Measurements from ENCODE around the gene ZDHHC17. TPM values are rescaled to one million over a fixed set of nuclear protein-coding genes. Genes with fewer than 3 reads are reported as not detected.

The ZDHHC17 gene
- total and polyA plus RNA-seq, 2 donors (not counting 1 experiment from before 2014, with no cell fraction given) = 30.5 to 141 TPM

DNA sequence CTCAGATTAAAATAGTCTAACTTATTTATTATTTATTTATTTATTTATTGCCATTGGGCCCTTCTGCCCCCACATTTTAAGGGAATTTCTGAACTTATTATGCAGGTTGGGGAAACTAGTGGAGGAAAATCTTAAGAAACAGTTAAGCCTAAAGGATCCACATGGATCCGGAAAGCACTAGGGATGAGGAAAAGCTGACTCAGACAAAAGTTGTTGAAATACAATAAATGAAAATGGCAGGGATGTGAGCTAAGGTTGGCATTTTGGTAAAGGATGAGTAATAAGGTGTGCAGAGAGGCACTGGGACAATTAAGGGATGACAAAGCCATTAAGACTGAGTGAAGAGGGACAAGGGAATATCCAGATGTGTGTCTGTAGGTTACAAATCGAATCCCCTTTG is 135.6 kb downstream of the ZDHHC17 start:
- Histone ChIP-seq H3K4me1 (ENCODE audit: control insufficient read depth, extremely low read depth, insufficient read depth, low read length) (no peaks in the 10 kb centered on the region), H3K4me3 (replicated peaks in 1 of 4; ENCODE audit: control extremely low read depth in 1 of 4, insufficient read depth in 1 of 4, low read depth in 3 of 4, low read length in 4 of 4) (no peak overlapping the region), H4K20me1 (ENCODE audit: control insufficient read depth, extremely low read depth, insufficient read depth, low read length) (no peaks in the 10 kb centered on the region), H3K27ac (ENCODE audit: insufficient read depth, low read length) (no peak overlapping the region), H3K9ac (ENCODE audit: insufficient read depth, low read length) (no peak overlapping the region), H3K27me3 (ENCODE audit: control insufficient read depth, insufficient read depth, low read length) (no peaks in the 10 kb centered on the region), H3K36me3 (ENCODE audit: control insufficient read depth, insufficient read depth, low read length) (no peaks in the 10 kb centered on the region), H3K79me2 (ENCODE audit: control insufficient read depth, insufficient read depth, low read length) (no peaks in the 10 kb centered on the region), H3K4me2 (ENCODE audit: extremely low read depth, insufficient read depth, low read length) (no peak overlapping the region), H2AFZ (ENCODE audit: low read length) (no peak overlapping the region), H3K9me3 (ENCODE audit: control insufficient read depth, insufficient read depth, low read depth, low read length) (no peaks in the 10 kb centered on the region)
- TF ChIP-seq, protein P1, sequence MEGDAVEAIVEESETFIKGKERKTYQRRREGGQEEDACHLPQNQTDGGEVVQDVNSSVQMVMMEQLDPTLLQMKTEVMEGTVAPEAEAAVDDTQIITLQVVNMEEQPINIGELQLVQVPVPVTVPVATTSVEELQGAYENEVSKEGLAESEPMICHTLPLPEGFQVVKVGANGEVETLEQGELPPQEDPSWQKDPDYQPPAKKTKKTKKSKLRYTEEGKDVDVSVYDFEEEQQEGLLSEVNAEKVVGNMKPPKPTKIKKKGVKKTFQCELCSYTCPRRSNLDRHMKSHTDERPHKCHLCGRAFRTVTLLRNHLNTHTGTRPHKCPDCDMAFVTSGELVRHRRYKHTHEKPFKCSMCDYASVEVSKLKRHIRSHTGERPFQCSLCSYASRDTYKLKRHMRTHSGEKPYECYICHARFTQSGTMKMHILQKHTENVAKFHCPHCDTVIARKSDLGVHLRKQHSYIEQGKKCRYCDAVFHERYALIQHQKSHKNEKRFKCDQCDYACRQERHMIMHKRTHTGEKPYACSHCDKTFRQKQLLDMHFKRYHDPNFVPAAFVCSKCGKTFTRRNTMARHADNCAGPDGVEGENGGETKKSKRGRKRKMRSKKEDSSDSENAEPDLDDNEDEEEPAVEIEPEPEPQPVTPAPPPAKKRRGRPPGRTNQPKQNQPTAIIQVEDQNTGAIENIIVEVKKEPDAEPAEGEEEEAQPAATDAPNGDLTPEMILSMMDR (conservative IDR thresholded peaks at IDR 0.05 in 1 of 2, IDR thresholded peaks at IDR 0.05 in 1 of 2; ENCODE audit: low read depth in 1 of 2, low read length in 2 of 2) = no peak
- no peak for TF ChIP-seq EZH2 (IDR thresholded peaks at IDR 0.05; ENCODE audit: low read length, missing control alignments)
- DNase-seq (ENCODE audit: low read depth in 2 of 2) = no peak

DNA sequence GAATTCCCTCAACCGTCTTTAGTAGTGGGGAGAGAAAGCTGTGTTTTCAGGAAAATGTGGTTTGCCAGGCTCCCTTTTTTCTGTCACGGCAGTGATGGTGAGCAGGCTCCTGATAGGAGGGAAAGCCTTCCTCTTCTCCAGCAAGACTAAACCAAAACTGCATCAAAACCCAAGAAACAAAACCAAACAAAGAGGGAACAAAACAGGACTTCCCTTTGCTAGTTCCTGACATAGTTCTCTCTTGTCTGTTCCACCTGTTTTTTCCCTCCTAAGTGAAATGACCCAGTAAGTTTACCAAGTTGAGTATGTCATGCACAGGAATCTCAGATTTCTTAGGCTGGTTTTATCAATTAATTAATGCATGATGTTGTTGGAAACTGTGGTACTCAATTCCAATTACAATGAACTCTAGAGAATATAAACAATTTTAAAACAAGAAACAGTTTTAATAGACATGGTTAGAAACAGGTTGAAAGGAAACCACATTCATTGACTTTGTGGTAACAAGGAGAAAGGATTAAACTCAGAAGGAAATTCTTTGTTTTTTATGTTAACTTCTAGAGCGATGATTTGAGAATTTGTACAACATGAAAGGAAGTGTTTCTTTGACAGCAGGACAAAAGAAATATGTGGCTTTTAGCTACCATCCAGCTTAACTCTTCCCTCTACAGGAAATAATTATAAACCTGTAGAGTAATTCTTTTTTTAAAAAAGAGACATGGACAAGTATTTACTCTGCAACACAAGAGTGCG is 137.9 kb downstream of the ZDHHC17 start:
- no peak for TF ChIP-seq EZH2 (IDR thresholded peaks at IDR 0.05; ENCODE audit: low read length, missing control alignments)
- TF ChIP-seq, protein P1 (conservative IDR thresholded peaks at IDR 0.05 in 1 of 2, IDR thresholded peaks at IDR 0.05 in 1 of 2; ENCODE audit: low read depth in 1 of 2, low read length in 2 of 2) = no peak
- DNase-seq (ENCODE audit: low read depth in 2 of 2) = peak in 1 of 2 donors; percentile 8
- Histone ChIP-seq H3K4me2 (ENCODE audit: extremely low read depth, insufficient read depth, low read length) (no peak overlapping the region), H4K20me1 (ENCODE audit: control insufficient read depth, extremely low read depth, insufficient read depth, low read length) (no peaks in the 10 kb centered on the region), H3K4me3 (replicated peaks in 1 of 4; ENCODE audit: control extremely low read depth in 1 of 4, insufficient read depth in 1 of 4, low read depth in 3 of 4, low read length in 4 of 4) (no peak overlapping the region), H3K36me3 (ENCODE audit: control insufficient read depth, insufficient read depth, low read length) (no peaks in the 10 kb centered on the region), H2AFZ (ENCODE audit: low read length) (no peak overlapping the region), H3K9ac (ENCODE audit: insufficient read depth, low read length) (no peak overlapping the region), H3K27ac (ENCODE audit: insufficient read depth, low read length) (no peak overlapping the region), H3K9me3 (ENCODE audit: control insufficient read depth, insufficient read depth, low read depth, low read length) (no peaks in the 10 kb centered on the region), H3K27me3 (ENCODE audit: control insufficient read depth, insufficient read depth, low read length) (no peaks in the 10 kb centered on the region), H3K79me2 (ENCODE audit: control insufficient read depth, insufficient read depth, low read length) (no peaks in the 10 kb centered on the region), H3K4me1 (ENCODE audit: control insufficient read depth, extremely low read depth, insufficient read depth, low read length) (no peaks in the 10 kb centered on the region)

Other genes with a start within 250 kb of the ZDHHC17 start
- 240 and 294 TPM in 2 replicates for gene OSBPL8, start 204.3 kb upstream of the ZDHHC17 start, total RNA-seq
- gene OSBPL8, start 204.3 kb upstream of the ZDHHC17 start, polyA plus RNA-seq = 70.9 and 89.6 TPM in 2 replicates
- gene CSRP2, start 114.9 kb downstream of the ZDHHC17 start, total RNA-seq = 36.7 and 56.8 TPM in 2 replicates
- gene CSRP2, start 114.9 kb downstream of the ZDHHC17 start, polyA plus RNA-seq = 63.5 and 199 TPM in 2 replicates